SK-N-SH (cell line): ENCODE results near the gene ZFP57. TPM values are rescaled to one million over a fixed set of nuclear protein-coding genes. Genes with fewer than 3 reads are reported as not detected.

Experiments
- CTCF ChIA-PET: fragments of 300-600, 350-600 bp; formaldehyde crosslinking; extraction: SDS; loops from one replicate; lab custom pipeline; 2021; lab: Yijun Ruan, JAX
- POLR2A ChIA-PET: fragments of 350-600 bp; sonication (Branson Sonifier 250); formaldehyde crosslinking; extraction: SDS; loops from one replicate; lab custom pipeline; 2020; ENCODE audit warnings: antibody characterized with exemption, inconsistent platforms; lab: Yijun Ruan, JAX
- DNase-seq: peaks from one replicate; pipeline ENCODE4 v3.0.0; 2012
- H2AFZ ChIP-seq: fragments of 200-600 bp; sonication (generic); 2 replicates; pipeline ENCODE4 v1.8.1; 2016; ENCODE audit warnings: antibody characterized with exemption, mild to moderate bottlenecking, low read depth
- H3F3A ChIP-seq: fragments of 200-600 bp; sonication (generic); replicated peaks from 2 replicates; pipeline ENCODE3; 2016; ENCODE audit warnings: antibody characterized with exemption, mild to moderate bottlenecking; ENCODE audit not compliant: insufficient read depth
- H3K27ac ChIP-seq, 2 experiments: fragments of 200-500 bp in 1 of 2; fragments of 200-600 bp in 1 of 2; sonication (Bioruptor generic) in 1 of 2; sonication (generic), shearing (Covaris generic) in 1 of 2; 2 replicates each; pipeline versions ENCODE4 v1.5.1 to v1.6.1; 2014 to 2016; ENCODE audit warnings: low read depth in 2 of 2, inconsistent platforms in 1 of 2, low read length in 1 of 2, mild to moderate bottlenecking in 1 of 2, mixed read lengths in 1 of 2
- H3K27me3 ChIP-seq: fragments of 200-600 bp; sonication (generic), shearing (Covaris generic); 2 replicates; pipeline ENCODE4 v1.6.1; 2016; ENCODE audit warnings: mixed run types; ENCODE audit not compliant: insufficient read depth
- H3K36me3 ChIP-seq, 2 experiments: fragments of 200-500 bp in 1 of 2; fragments of 200-600 bp in 1 of 2; sonication (Bioruptor generic) in 1 of 2; sonication (generic) in 1 of 2; replicated peaks in 1 of 2; 2 replicates each; pipeline versions ENCODE3 to v1.5.1; 2014 to 2016; ENCODE audit warnings: low read length in 1 of 2, mild to moderate bottlenecking in 1 of 2; ENCODE audit not compliant: insufficient read depth in 2 of 2, control insufficient read depth in 1 of 2
- H3K4me1 ChIP-seq, 2 experiments: fragments of 200-500 bp in 1 of 2; fragments of 200-600 bp in 1 of 2; sonication (Bioruptor generic) in 1 of 2; sonication (generic), shearing (Covaris generic) in 1 of 2; 2 replicates each; pipeline versions ENCODE4 v1.5.1 to v1.6.1; 2014 to 2016; ENCODE audit warnings: low read depth in 1 of 2, low read length in 1 of 2, mixed run types in 1 of 2; ENCODE audit not compliant: insufficient read depth in 2 of 2, control insufficient read depth in 1 of 2
- H3K4me2 ChIP-seq: fragments of 200-600 bp; sonication (generic), shearing (Covaris generic); 2 replicates; pipeline ENCODE4 v1.6.1; 2017; ENCODE audit warnings: mixed run types
- H3K4me3 ChIP-seq, 2 experiments: fragments of 200-500 bp in 1 of 2; fragments of 200-600 bp in 1 of 2; sonication (Bioruptor generic) in 1 of 2; sonication (generic), shearing (Covaris generic) in 1 of 2; 2 replicates each; pipeline versions ENCODE4 v1.5.1 to v1.8.1; 2014 to 2016; ENCODE audit warnings: low read depth in 2 of 2, inconsistent platforms in 1 of 2, low read length in 1 of 2, mild to moderate bottlenecking in 1 of 2, mixed read lengths in 1 of 2, moderate library complexity in 1 of 2
- H3K79me2 ChIP-seq: fragments of 200-600 bp; sonication (generic); 2 replicates; pipeline ENCODE4 v1.8.1; 2017; ENCODE audit warnings: mild to moderate bottlenecking; ENCODE audit not compliant: insufficient read depth
- H3K9ac ChIP-seq: fragments of 200-600 bp; sonication (generic); 2 replicates; pipeline ENCODE4 v1.6.1; 2017; ENCODE audit warnings: mixed run types
- H3K9me2 ChIP-seq: fragments of 200-600 bp; sonication (generic); 2 replicates; pipeline ENCODE4 v1.6.1; 2017; ENCODE audit warnings: mixed run types
- H3K9me3 ChIP-seq: fragments of 200-600 bp; sonication (generic); 2 replicates; pipeline ENCODE4 v1.6.1; 2017; ENCODE audit warnings: mixed run types, mild to moderate bottlenecking, moderate library complexity
- H4K20me1 ChIP-seq: fragments of 200-600 bp; sonication (generic); 2 replicates; pipeline ENCODE4 v1.6.1; 2017; ENCODE audit warnings: mild to moderate bottlenecking, mixed run types; ENCODE audit not compliant: insufficient read depth
- EP300 ChIP-seq, 2 experiments: IDR thresholded peaks; 2 replicates each; pipeline versions ENCODE4 v1.4.0 to v1.6.1; 2012; ENCODE audit warnings: borderline replicate concordance in 1 of 2, low read depth in 1 of 2, low read length in 1 of 2
- EZH2phosphoT487 ChIP-seq: fragments of 200-600 bp; sonication (generic); IDR thresholded peaks from 2 replicates; pipeline ENCODE4 v1.6.1; 2017; ENCODE audit warnings: low read depth, mixed run types, mild to moderate bottlenecking, antibody characterized with exemption, moderate library complexity, borderline replicate concordance
- FOSL2 ChIP-seq: IDR thresholded peaks from 2 replicates; pipeline ENCODE4 v1.4.0; 2012; ENCODE audit warnings: low read depth, mild to moderate bottlenecking, moderate library complexity, borderline replicate concordance
- RAD21 ChIP-seq: IDR thresholded peaks from 2 replicates; pipeline ENCODE4 v1.6.1; 2012; ENCODE audit warnings: mild to moderate bottlenecking, low read length
- RFX5 ChIP-seq: IDR thresholded peaks from 2 replicates; pipeline ENCODE4 v1.6.1; 2012; ENCODE audit warnings: mild to moderate bottlenecking, improper control_type of control experiment, low read length
- TAF1 ChIP-seq: IDR thresholded peaks from 2 replicates; pipeline ENCODE4 v1.6.1; 2012; ENCODE audit warnings: low read depth, mild to moderate bottlenecking, low read length, moderate library complexity, borderline replicate concordance
- YY1 ChIP-seq: IDR thresholded peaks from 2 replicates; pipeline ENCODE4 v1.4.0; 2012; ENCODE audit warnings: low read depth, mild to moderate bottlenecking
- WGBS: methylation state at CpG from one replicate; pipeline ENCODE4 v1.1.6; 2017; ENCODE audit warnings: low lambda C conversion rate; 5-methylcytosine and 5-hydroxymethylcytosine counted together
- polyA plus RNA-seq, 3 experiments: library from polyadenylated mRNA; depleted of rRNA; stranded (reverse); fragments of >200 nt; gene quantifications; 2 replicates each; pipeline ENCODE4 v1.2.3, GENCODE V29; 2012
- TF ChIP-seq, protein P1 (sequence below): IDR thresholded peaks from 2 replicates; pipeline ENCODE4 v1.4.0; 2012; ENCODE audit warnings: low read depth
- TF ChIP-seq, protein P2 (sequence below): fragments of 150-350 bp; IDR thresholded peaks from 2 replicates; pipeline ENCODE4 v1.6.1; 2017; ENCODE audit warnings: antibody characterized with exemption, low read length, low read depth, borderline replicate concordance
- TF ChIP-seq, protein P3 (sequence below): IDR thresholded peaks from 2 replicates; pipeline ENCODE4; 2012
- TF ChIP-seq, protein P4 (sequence below): IDR thresholded peaks from 2 replicates; pipeline ENCODE4 v1.6.1; 2012; ENCODE audit warnings: mild to moderate bottlenecking, low read depth, low read length, moderate library complexity

Gene ZFP57
- polyA plus RNA-seq, 1 of the 3 experiments (the other 2 are of a cell fraction) = not detected

DNA sequence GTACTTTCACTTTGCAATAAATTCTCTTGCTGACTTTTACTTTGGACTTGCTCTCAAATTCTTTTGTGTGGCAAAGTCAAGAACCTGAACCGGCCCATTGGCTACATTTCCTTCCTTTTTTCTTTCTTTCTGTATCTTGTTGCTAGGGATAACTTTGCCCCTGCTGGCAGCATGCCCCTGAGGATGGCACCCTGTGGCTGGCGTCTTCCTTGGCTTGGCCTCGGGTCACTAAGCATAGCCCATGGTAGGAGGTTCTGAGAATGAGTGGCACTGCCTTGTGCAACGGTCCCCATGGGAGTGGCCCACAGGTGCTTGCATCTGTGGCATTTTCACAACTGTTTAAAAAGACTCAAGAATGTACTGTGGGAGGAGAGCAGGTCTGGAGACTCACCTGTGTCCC is 28.2 kb upstream of the ZFP57 start:
- Histone ChIP-seq H2AFZ (no peak overlapping the region), H3K9ac (no peak overlapping the region), H4K20me1 (no peaks in the 10 kb centered on the region), H3F3A (no peaks in the 10 kb centered on the region), H3K4me3 (no peak overlapping the region; a peak in 1 of 4 replicates), H3K79me2 (no peaks in the 10 kb centered on the region), H3K27me3 (peaks cover 41% of the 10 kb centered on the region; the same call in 1 of the 2 replicates), H3K36me3 (no peaks in the 10 kb centered on the region), H3K9me2 (no peaks in the 10 kb centered on the region), H3K4me2 (no peak overlapping the region; the same call in 1 of the 2 replicates), H3K4me1 (no peaks in the 10 kb centered on the region)
- POLR2A ChIA-PET = no interaction called here
- CTCF ChIA-PET = interaction anchor here (1.6 to 1.9 kb wide), 2 partner anchors 29 to 126 kb away, joined by 4 to 5 read pairs; no protein-coding TSS in a partner anchor
- TF ChIP-seq, protein P1, sequence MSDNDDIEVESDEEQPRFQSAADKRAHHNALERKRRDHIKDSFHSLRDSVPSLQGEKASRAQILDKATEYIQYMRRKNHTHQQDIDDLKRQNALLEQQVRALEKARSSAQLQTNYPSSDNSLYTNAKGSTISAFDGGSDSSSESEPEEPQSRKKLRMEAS = no peak
- TF ChIP-seq RFX5 = no peak
- no peak for TF ChIP-seq YY1
- TF ChIP-seq, all 33 proteins: peak for 0
- no peak overlapping the region for H3K27ac ChIP-seq
- DNase-seq = no peak
- 0% methylated on average over 4 of the region's 4 CpGs for WGBS
- no peaks in the 10 kb centered on the region for H3K9me3 ChIP-seq

DNA sequence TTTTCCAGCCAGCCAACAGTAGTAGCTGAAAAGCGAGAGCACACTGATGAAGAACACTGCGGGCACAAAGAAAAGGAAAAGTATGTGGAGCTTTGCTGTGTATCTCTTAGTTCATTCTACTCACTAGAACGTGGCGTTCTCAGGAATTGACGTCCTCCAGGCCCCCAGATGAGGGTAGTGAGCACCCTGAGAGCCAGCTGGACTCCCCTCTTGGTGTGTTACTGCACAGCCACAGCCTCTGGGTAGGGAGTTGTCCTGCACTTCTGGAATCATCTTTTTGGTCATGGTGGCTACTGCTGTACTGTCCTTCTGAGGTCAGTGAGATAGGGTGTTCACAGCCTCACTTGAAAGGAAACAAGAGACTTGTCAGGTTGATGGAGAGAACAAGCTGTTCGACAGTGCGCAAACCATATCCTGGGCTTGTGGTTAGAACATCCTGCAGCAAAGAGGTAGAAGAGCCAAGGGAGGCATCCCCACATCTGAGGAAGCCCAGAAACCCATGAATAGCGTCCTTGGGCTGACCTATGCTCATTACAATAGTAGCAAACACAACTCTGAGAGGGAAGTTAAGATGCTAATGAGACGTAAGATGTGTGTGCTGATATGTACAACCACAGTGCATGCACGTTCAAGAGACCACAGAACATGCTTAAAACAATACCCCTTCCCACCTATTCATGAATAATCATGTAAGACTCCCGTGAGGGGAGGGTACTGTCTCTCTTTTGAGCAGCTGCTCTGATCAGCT is 27.7 kb upstream of the ZFP57 start:
- Histone ChIP-seq H3K9me3 (no peaks in the 10 kb centered on the region), H3K4me2 (no peak overlapping the region; the same call in 1 of the 2 replicates), H2AFZ (no peak overlapping the region), H3K4me3 (no peak overlapping the region), H3K9me2 (no peaks in the 10 kb centered on the region), H3K36me3 (no peaks in the 10 kb centered on the region), H4K20me1 (no peaks in the 10 kb centered on the region), H3K4me1 (no peaks in the 10 kb centered on the region), H3K9ac (no peak overlapping the region), H3K79me2 (no peaks in the 10 kb centered on the region), H3K27ac (no peak overlapping the region), H3K27me3 (peaks cover 41% of the 10 kb centered on the region; the same call in 1 of the 2 replicates), H3F3A (no peaks in the 10 kb centered on the region)
- no peak for DNase-seq
- TF ChIP-seq RAD21 (no peak), FOSL2 (no peak), TAF1 (no peak), EP300 (IDR thresholded peaks at IDR 0.05; ENCODE audit: borderline replicate concordance in 1 of 2, low read depth in 1 of 2, low read length in 1 of 2) (no peak), EZH2phosphoT487 (no peak)
- TF ChIP-seq, protein P2, sequence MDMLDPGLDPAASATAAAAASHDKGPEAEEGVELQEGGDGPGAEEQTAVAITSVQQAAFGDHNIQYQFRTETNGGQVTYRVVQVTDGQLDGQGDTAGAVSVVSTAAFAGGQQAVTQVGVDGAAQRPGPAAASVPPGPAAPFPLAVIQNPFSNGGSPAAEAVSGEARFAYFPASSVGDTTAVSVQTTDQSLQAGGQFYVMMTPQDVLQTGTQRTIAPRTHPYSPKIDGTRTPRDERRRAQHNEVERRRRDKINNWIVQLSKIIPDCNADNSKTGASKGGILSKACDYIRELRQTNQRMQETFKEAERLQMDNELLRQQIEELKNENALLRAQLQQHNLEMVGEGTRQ = no peak
- TF ChIP-seq, protein P3, sequence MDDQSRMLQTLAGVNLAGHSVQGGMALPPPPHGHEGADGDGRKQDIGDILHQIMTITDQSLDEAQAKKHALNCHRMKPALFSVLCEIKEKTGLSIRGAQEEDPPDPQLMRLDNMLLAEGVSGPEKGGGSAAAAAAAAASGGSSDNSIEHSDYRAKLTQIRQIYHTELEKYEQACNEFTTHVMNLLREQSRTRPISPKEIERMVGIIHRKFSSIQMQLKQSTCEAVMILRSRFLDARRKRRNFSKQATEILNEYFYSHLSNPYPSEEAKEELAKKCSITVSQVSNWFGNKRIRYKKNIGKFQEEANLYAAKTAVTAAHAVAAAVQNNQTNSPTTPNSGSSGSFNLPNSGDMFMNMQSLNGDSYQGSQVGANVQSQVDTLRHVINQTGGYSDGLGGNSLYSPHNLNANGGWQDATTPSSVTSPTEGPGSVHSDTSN = no peak
- TF ChIP-seq, protein P4, sequence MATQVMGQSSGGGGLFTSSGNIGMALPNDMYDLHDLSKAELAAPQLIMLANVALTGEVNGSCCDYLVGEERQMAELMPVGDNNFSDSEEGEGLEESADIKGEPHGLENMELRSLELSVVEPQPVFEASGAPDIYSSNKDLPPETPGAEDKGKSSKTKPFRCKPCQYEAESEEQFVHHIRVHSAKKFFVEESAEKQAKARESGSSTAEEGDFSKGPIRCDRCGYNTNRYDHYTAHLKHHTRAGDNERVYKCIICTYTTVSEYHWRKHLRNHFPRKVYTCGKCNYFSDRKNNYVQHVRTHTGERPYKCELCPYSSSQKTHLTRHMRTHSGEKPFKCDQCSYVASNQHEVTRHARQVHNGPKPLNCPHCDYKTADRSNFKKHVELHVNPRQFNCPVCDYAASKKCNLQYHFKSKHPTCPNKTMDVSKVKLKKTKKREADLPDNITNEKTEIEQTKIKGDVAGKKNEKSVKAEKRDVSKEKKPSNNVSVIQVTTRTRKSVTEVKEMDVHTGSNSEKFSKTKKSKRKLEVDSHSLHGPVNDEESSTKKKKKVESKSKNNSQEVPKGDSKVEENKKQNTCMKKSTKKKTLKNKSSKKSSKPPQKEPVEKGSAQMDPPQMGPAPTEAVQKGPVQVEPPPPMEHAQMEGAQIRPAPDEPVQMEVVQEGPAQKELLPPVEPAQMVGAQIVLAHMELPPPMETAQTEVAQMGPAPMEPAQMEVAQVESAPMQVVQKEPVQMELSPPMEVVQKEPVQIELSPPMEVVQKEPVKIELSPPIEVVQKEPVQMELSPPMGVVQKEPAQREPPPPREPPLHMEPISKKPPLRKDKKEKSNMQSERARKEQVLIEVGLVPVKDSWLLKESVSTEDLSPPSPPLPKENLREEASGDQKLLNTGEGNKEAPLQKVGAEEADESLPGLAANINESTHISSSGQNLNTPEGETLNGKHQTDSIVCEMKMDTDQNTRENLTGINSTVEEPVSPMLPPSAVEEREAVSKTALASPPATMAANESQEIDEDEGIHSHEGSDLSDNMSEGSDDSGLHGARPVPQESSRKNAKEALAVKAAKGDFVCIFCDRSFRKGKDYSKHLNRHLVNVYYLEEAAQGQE = no peak
- ChIA-PET POLR2A (no interaction called here), CTCF (interaction anchor here (0.7 to 2.1 kb wide), 6 partner anchors 29 to 126 kb away, joined by 3 to 6 read pairs (median 4); no protein-coding TSS in a partner anchor)
- 27% methylated on average over 11 of the region's 11 CpGs for WGBS
